ENCODE data around the gene RS1.
A peak's percentile ranks its signal among the peaks of the same experiment; 100 is the strongest.

The RS1 gene

GRCh38 chrX:18691431-18691830 is 19.5 kb upstream of the RS1 start:
- Histone ChIP-seq H3K27ac (ENCODE audit: low read depth, low read length) (no peak overlapping the region), H3K36me3 (ENCODE audit: insufficient read depth, low read length) (no peaks in the 10 kb centered on the region), H3K4me1 (ENCODE audit: insufficient read depth, low read length) (no peaks in the 10 kb centered on the region), H3K9ac (ENCODE audit: low read depth, low read length) (no peak overlapping the region), H3K4me3 (ENCODE audit: low read length) (no peak overlapping the region), H3K27me3 (ENCODE audit: insufficient read depth, low read length) (no peaks in the 10 kb centered on the region), H3K9me3 (ENCODE audit: insufficient read depth, low read depth, low read length) (no peaks in the 10 kb centered on the region)
- WGBS, result no CpG with 5 or more reads among the region's 1 CpG

GRCh38 chrX:18687856-18688495 is 16.1 kb upstream of the RS1 start:
- no peaks in the 10 kb centered on the region for H3K9me3 ChIP-seq (ENCODE audit: insufficient read depth, low read depth, low read length)
- no peaks in the 10 kb centered on the region for H3K27me3 ChIP-seq (ENCODE audit: insufficient read depth, low read length)
- H3K4me3 ChIP-seq (ENCODE audit: low read length), result no peak overlapping the region
- H3K9ac ChIP-seq (ENCODE audit: low read depth, low read length), result no peak overlapping the region
- H3K4me1 ChIP-seq (ENCODE audit: insufficient read depth, low read length), result no peaks in the 10 kb centered on the region
- 96% methylated on average over 5 of the region's 7 CpGs for WGBS
- no peaks in the 10 kb centered on the region for H3K36me3 ChIP-seq (ENCODE audit: insufficient read depth, low read length)
- H3K27ac ChIP-seq (ENCODE audit: low read depth, low read length), result no peak overlapping the region

DNA sequence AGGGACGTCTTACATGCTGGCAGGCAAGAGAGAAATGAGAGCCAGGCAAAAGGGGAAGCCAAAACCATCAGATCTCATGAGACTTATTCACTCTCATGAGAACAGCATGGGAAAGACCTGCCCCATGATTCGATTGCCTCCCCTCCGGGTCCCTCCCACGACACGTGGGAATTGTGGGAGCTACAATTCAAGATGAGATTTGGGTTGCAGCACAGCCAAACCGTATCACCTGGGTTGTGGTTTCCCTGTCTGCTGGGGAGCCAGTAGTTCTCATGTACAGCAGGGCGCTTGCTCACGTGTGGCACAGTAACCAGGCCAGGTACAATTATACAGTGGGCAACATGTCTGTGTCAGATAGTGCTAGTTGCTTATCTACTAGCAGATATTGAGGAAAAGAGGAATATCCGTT is 11.1 kb upstream of the RS1 start:
- no peaks in the 10 kb centered on the region for H3K36me3 ChIP-seq (ENCODE audit: insufficient read depth, low read length)
- H3K27ac ChIP-seq (ENCODE audit: low read depth, low read length), result no peak overlapping the region
- H3K4me3 ChIP-seq (ENCODE audit: low read length), result no peak overlapping the region
- H3K9me3 ChIP-seq (ENCODE audit: insufficient read depth, low read depth, low read length), result no peaks in the 10 kb centered on the region
- H3K27me3 ChIP-seq (ENCODE audit: insufficient read depth, low read length), result no peaks in the 10 kb centered on the region
- WGBS, result 90% methylated on average over 8 of the region's 9 CpGs
- H3K4me1 ChIP-seq (ENCODE audit: insufficient read depth, low read length), result no peaks in the 10 kb centered on the region
- no peak overlapping the region for H3K9ac ChIP-seq (ENCODE audit: low read depth, low read length)

DNA sequence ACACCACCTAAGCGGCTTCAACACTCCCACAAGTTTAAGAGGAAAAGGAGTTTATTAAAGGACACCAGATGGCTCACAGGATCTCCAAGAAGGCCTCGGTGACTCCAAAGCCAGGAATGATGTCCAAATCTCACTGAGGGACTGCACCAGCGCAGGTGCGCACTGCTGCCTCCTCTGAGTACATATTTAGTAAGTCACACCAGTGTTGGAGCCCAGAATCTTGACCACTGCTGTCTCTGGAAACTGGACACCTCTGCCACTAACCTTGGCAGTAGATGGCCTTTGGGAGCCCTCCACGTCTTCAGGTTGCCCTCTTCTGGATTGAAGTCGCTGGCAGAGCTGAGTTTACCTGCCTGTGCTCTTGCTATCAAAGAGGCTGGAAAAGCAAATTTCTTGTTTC is 10.1 kb upstream of the RS1 start:
- no peaks in the 10 kb centered on the region for H3K4me1 ChIP-seq (ENCODE audit: insufficient read depth, low read length)
- H3K27me3 ChIP-seq (ENCODE audit: insufficient read depth, low read length), result no peaks in the 10 kb centered on the region
- H3K9me3 ChIP-seq (ENCODE audit: insufficient read depth, low read depth, low read length), result no peaks in the 10 kb centered on the region
- no peak overlapping the region for H3K9ac ChIP-seq (ENCODE audit: low read depth, low read length)
- H3K27ac ChIP-seq (ENCODE audit: low read depth, low read length), result no peak overlapping the region
- H3K4me3 ChIP-seq (ENCODE audit: low read length), result no peak overlapping the region
- no peaks in the 10 kb centered on the region for H3K36me3 ChIP-seq (ENCODE audit: insufficient read depth, low read length)
- WGBS, result 94% methylated on average over 6 of the region's 6 CpGs

DNA sequence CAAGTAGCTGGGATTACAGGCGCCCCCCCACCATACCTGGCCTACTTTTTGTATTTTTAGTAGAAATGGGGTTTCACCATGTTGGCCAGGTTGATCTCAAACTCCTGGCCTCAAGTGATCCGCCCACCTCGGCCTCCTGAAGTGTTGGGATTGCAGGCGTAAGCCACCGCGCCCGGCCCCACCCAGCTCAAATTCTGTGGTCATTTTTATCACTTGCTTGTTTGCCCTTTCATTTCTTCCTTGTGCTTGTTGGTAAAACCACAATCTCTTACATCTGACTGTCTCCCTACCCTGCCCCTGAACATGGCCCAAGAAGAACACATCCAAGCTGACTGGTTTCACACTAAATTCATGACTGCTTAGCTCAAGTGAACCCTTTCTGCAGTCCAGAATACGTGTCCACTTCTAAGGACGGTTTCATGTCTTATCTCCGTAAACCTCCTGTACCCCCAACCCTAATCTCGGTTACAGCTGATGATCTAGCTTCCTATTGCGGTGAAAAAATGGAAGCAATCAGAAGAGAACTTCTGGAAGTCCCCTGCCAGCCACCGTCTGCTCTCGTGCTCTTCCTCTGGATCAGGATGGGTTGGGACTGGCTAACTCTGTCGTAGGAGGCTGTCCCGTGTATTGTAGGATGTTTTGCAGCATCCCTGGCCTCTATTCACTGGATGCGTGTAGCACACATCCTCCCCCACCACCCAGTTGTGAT is 5.4 kb upstream of the RS1 start:
- no peak overlapping the region for H3K9ac ChIP-seq (ENCODE audit: low read depth, low read length)
- H3K4me1 ChIP-seq (ENCODE audit: insufficient read depth, low read length), result no peaks in the 10 kb centered on the region
- H3K27ac ChIP-seq (ENCODE audit: low read depth, low read length), result no peak overlapping the region

GRCh38 chrX:18676470-18676869 is 4.6 kb upstream of the RS1 start:
- Histone ChIP-seq H3K4me3 (ENCODE audit: low read length) (no peak overlapping the region), H3K36me3 (ENCODE audit: insufficient read depth, low read length) (no peaks in the 10 kb centered on the region), H3K9ac (ENCODE audit: low read depth, low read length) (no peak overlapping the region), H3K9me3 (ENCODE audit: insufficient read depth, low read depth, low read length) (no peaks in the 10 kb centered on the region), H3K27ac (ENCODE audit: low read depth, low read length) (no peak overlapping the region), H3K4me1 (ENCODE audit: insufficient read depth, low read length) (no peaks in the 10 kb centered on the region), H3K27me3 (ENCODE audit: insufficient read depth, low read length) (no peaks in the 10 kb centered on the region)
- WGBS, result 48% methylated on average over 10 of the region's 11 CpGs

More for the DNA sequence above, 5.4 kb upstream of the RS1 start:
- WGBS, result 94% methylated on average over 15 of the region's 17 CpGs
- H3K36me3 ChIP-seq (ENCODE audit: insufficient read depth, low read length), result no peaks in the 10 kb centered on the region
- H3K27me3 ChIP-seq (ENCODE audit: insufficient read depth, low read length), result no peaks in the 10 kb centered on the region
- no peak overlapping the region for H3K4me3 ChIP-seq (ENCODE audit: low read length)
- no peaks in the 10 kb centered on the region for H3K9me3 ChIP-seq (ENCODE audit: insufficient read depth, low read depth, low read length)

- WGBS, result 78% methylated on average over 8 of the region's 10 CpGs
- H3K4me3 ChIP-seq (ENCODE audit: low read length), result no peak overlapping the region
- H3K4me1 ChIP-seq (ENCODE audit: insufficient read depth, low read length), result no peaks in the 10 kb centered on the region
Observed at GRCh38 chrX:18676050-18676449, 4.1 kb upstream of the RS1 start.

DNA sequence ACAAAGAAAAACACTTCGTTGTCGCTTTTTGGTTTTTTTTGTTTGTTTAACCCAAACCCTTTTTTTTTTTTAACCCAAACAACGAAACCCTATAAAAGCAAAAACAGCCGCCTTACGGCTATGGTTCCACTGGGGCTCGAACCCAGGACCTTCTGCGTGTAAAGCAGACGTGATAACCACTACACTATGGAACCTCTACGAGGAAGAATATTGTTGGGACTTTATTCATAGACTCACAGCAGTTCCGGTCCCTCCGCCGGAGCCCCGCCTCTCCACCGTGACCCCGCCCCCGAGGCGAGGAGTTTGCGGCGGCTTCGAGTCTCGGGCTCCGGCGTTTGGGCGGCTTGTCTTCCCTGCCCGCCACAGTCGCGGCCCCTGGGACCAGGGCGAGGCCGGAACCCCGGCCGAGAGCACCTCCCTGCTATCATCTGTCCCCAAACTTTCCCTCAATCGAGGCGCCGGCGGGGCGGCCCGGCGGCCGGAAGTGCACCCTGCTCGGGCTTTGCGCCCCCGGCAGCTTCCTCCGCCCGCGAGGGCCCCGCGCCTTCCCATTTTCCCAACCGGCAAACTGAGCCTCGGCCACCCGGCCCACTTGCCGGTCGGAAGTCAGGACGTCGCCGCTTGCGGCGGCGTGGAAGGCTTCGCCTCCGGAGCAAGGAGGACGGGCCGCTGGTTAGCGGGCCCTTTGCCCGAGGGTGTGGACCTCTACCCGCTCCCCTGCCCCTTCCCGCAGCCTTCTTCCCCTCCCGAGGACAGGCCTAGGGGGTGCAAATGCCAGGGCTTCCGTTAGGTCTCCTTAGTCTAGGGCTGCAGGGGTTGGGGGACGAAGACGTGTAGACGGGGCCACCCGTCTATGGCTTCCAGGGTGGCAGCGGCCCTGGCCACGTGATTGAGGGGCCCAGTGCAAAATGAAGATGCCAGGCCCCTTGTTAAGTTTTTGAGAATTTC is 3.2 kb upstream of the RS1 start:
- H3K9ac ChIP-seq (ENCODE audit: low read depth, low read length), result peak overlapping the region; percentile 81
- peak overlapping the region; percentile 80 for H3K4me3 ChIP-seq (ENCODE audit: low read length)
- H3K9me3 ChIP-seq (ENCODE audit: insufficient read depth, low read depth, low read length), result no peaks in the 10 kb centered on the region
- H3K36me3 ChIP-seq (ENCODE audit: insufficient read depth, low read length), result no peaks in the 10 kb centered on the region
- H3K27me3 ChIP-seq (ENCODE audit: insufficient read depth, low read length), result no peaks in the 10 kb centered on the region
- 5% methylated on average over 71 of the region's 74 CpGs for WGBS
- H3K27ac ChIP-seq (ENCODE audit: low read depth, low read length), result no peak overlapping the region
- H3K4me1 ChIP-seq (ENCODE audit: insufficient read depth, low read length), result no peaks in the 10 kb centered on the region

More at GRCh38 chrX:18676050-18676449, 4.1 kb upstream of the RS1 start:
- Histone ChIP-seq H3K27ac (ENCODE audit: low read depth, low read length) (no peak overlapping the region), H3K9me3 (ENCODE audit: insufficient read depth, low read depth, low read length) (no peaks in the 10 kb centered on the region), H3K9ac (ENCODE audit: low read depth, low read length) (no peak overlapping the region), H3K27me3 (ENCODE audit: insufficient read depth, low read length) (no peaks in the 10 kb centered on the region), H3K36me3 (ENCODE audit: insufficient read depth, low read length) (no peaks in the 10 kb centered on the region)

- Histone ChIP-seq H3K9ac (ENCODE audit: low read depth, low read length) (peak overlapping the region; percentile 61), H3K27me3 (ENCODE audit: insufficient read depth, low read length) (no peaks in the 10 kb centered on the region), H3K9me3 (ENCODE audit: insufficient read depth, low read depth, low read length) (no peaks in the 10 kb centered on the region), H3K36me3 (ENCODE audit: insufficient read depth, low read length) (no peaks in the 10 kb centered on the region), H3K4me1 (ENCODE audit: insufficient read depth, low read length) (no peaks in the 10 kb centered on the region), H3K27ac (ENCODE audit: low read depth, low read length) (no peak overlapping the region), H3K4me3 (ENCODE audit: low read length) (peak overlapping the region; percentile 80)
- 11% methylated on average over 7 of the region's 19 CpGs for WGBS
Observed at GRCh38 chrX:18674417-18674787, 2.5 kb upstream of the RS1 start.

DNA sequence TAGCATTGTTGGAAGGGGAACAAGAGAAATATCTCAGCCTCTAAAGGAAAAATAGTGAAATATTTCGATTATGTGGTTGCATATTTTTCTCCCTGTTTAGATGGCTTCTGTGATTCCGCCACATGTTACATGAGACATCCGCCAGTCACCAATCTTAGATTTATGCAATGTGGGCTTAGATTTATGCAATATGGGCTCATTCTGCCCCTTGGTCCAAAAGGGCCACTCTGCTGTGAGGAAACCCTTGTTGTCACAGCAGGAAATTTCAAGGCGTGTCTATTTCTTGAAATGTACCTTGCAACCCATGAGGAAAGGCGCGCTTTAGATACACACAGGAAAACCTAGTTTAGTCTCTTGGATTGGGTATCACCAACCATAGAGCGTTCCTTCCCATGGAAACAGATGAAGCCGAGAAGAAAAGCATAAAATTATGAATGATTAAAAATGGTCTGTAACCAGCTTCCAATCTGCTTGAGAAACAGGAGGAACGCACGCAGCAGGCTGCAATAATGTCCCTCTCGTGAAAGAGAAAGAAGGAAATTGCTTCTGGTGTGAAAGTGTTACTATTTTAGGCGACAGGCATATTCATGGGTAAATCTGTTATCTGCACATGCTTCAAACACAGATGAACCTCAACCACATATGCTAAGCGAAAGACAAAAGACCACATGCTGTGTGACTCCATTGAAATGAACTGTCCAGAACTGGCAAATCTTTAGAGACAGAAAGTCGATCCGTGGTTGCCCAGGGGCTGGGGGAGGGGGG is 3.7 kb downstream of the RS1 start:
- WGBS, result 81% methylated on average over 14 of the region's 15 CpGs
- Histone ChIP-seq H3K9ac (ENCODE audit: low read depth, low read length) (no peak overlapping the region), H3K27me3 (ENCODE audit: insufficient read depth, low read length) (no peaks in the 10 kb centered on the region), H3K4me1 (ENCODE audit: insufficient read depth, low read length) (no peaks in the 10 kb centered on the region; the same call in 1 of the 2 replicates), H3K9me3 (ENCODE audit: insufficient read depth, low read depth, low read length) (no peaks in the 10 kb centered on the region), H3K27ac (ENCODE audit: low read depth, low read length) (no peak overlapping the region), H3K4me3 (ENCODE audit: low read length) (no peak overlapping the region), H3K36me3 (ENCODE audit: insufficient read depth, low read length) (no peaks in the 10 kb centered on the region)

Measured in HUES64 (cell line).